Testis (tissue), 2 donors: ENCODE results near the gene COL15A1.
"Not testable (repeated sequence)": the region's sequence is repeated elsewhere in the genome, so short reads cannot be mapped to it uniquely, and the experiment has no call there.

Experiments used
- POLR2A ChIP-seq: fragments of 450-650 bp; IDR thresholded peaks from one replicate; pipeline ENCODE4 v1.6.1; 2017; ENCODE audit warnings: antibody characterized with exemption, mild to moderate bottlenecking, moderate library complexity
- TF ChIP-seq, protein P1 (sequence below), 3 experiments: fragments of 450-650 bp in 2 of 3; fragments of 200-600 bp in 1 of 3; sonication (generic) in 1 of 3; IDR thresholded peaks; one replicate each; pipeline ENCODE4 v1.5.1; 2016 to 2019; ENCODE audit warnings: antibody characterized with exemption in 3 of 3, mild to moderate bottlenecking in 2 of 3, moderate library complexity in 1 of 3

DNA sequence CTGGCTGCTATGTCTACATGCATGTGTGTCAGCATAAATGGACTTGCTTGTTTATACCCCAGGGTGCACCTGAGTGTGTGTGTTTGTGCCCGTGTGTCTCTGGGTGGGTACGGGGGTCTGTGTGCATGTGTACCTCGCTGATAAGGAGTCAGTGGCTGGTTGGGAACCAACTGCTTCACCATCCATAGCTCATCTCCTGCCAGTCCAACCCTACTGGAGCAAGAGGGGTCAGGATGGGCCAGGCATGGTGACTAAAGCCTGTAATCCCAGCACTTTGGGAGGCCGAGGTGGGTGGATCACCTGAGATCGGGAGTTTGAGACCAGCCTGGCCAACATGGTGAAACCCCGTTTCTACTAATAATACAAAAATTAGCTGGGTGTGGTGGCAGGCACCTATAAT, 32.0 kb upstream of the COL15A1 start:
- TF ChIP-seq, protein P1, sequence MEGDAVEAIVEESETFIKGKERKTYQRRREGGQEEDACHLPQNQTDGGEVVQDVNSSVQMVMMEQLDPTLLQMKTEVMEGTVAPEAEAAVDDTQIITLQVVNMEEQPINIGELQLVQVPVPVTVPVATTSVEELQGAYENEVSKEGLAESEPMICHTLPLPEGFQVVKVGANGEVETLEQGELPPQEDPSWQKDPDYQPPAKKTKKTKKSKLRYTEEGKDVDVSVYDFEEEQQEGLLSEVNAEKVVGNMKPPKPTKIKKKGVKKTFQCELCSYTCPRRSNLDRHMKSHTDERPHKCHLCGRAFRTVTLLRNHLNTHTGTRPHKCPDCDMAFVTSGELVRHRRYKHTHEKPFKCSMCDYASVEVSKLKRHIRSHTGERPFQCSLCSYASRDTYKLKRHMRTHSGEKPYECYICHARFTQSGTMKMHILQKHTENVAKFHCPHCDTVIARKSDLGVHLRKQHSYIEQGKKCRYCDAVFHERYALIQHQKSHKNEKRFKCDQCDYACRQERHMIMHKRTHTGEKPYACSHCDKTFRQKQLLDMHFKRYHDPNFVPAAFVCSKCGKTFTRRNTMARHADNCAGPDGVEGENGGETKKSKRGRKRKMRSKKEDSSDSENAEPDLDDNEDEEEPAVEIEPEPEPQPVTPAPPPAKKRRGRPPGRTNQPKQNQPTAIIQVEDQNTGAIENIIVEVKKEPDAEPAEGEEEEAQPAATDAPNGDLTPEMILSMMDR (IDR thresholded peaks at IDR 0.05), result not testable (repeated sequence)
- not testable (repeated sequence) for TF ChIP-seq POLR2A
